GM19023 (cell line): ENCODE measurements around the gene PNPLA2.
A peak's percentile ranks its signal among the peaks of the same experiment; 100 is the strongest.

Source experiments
- ATAC-seq: cut with Tn5 transposase; IDR thresholded peaks from one replicate; pipeline ENCODE4 v1.9.1; 2021; ENCODE audit warnings: mild to moderate bottlenecking, moderate library complexity; ENCODE audit not compliant: unreplicated experiment

Gene PNPLA2

GRCh38 chr11:798093-798713 is 20.5 kb upstream of the PNPLA2 start, which contains the start of gene SLC25A22:
SLC25A22 (minus strand) TSS chr11:798281; CDS start chr11:795006, 3,275 bp downstream.
- ATAC-seq: peak; percentile 58

DNA sequence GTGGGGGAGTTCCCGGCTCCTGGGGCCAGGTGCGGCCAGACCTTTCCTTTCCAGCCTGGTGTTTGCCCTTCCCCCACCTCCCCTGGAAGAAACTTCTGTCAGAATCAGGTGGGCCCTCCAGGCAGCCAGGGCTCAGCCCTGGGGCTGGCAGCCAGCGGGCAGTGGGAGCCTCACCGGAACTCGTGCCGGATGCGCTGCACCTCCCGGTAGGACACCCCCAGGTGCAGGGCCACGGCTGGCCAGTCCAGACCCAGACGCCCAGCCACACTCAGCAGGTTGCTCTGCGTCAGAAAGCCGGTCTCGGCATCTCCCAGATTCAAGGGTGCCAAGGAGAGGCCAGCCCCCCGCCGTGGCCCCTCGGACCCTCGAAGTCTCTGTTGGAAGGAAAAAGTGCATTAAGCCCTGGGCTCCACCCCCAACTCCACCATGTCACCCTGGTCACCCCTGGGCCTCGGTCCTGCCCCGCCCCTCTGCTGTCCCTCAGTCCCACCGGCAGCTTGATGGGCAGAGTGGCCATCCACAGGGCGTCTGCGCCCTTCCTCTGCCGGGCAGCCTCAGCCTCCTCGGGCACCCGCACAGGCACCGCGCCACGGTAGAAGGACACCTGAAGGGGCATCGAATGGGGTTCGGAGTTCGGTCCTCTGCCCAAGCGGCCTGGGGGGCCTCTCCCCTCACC is 18.9 kb upstream of the PNPLA2 start:
- no peak for ATAC-seq

- no peak for ATAC-seq
Observed at GRCh38 chr11:800473-800872, 18.2 kb upstream of the PNPLA2 start.

DNA sequence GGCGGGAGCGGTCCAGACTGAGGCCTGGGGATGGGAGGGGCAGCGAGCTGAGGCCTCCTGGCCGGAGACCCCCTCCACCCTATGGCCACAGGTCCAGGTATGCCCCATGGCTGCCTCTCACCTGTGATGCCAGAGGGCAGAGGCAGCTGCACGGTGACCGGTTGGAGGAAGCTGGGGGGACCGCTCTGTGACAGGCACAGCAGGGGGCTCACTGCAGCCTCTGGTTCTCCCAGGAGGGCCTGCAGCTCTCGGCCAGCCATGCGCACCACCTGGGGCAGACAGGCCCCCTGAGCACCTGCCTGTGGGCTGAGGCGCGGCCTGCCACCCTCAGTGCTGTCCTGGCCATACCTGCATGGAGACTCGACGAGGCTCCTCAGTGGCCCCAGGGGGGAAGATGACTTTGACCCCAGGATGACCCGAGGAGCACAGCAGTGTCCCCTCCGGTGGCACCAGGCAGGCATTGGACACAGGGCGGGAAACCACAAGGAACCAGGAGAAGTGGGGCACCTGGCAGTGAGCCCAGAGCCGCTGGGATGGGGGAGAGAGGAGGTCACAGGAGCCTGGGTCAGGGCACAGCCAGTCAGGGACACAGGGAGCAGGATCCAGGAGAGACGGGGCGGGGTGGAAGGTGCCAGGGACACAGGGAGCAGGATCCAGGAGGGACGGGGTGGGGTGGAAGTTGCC is 17.5 kb upstream of the PNPLA2 start:
- ATAC-seq: no peak

GRCh38 chr11:802018-802617 is 16.6 kb upstream of the PNPLA2 start:
- no peak for ATAC-seq

GRCh38 chr11:802693-803466 is 15.8 kb upstream of the PNPLA2 start:
- no peak for ATAC-seq

DNA sequence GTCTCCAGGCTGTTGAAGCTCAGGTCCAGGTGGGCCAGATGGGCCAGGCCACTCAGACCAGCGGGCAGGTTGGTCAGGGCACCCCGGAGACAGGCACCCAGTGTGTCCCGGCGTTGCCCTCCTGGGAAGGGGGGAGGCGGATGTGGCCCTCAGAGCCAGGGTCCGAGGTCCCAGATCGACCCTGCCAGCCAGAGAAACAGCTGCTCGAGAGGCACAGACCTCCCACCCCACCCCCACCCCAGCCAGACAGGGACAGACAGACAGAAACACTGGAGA is 15.3 kb upstream of the PNPLA2 start:
- no peak for ATAC-seq

GRCh38 chr11:803770-804598 is 14.7 kb upstream of the PNPLA2 start:
- no peak for ATAC-seq

DNA sequence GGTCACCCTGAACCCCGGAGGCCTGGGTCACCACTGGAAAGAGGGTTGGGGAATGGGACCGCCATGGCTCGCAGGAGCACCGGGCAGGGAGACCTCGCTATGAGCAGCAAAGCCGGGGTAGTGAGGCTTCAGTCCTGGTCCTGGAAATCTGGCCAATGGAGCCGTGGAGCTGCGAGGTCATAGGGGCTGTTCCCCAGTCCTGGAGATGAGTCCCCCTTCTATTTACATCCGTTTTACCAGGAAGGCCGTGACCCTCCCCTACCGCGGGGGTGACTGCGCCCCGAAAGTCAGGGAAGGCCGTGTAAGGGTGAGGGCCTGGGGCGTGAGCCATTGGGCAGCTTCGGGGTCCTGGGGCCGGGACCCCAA is 14.1 kb upstream of the PNPLA2 start:
- no peak for ATAC-seq

GRCh38 chr11:808427-809286 is 10.1 kb upstream of the PNPLA2 start:
- no peak for ATAC-seq

DNA sequence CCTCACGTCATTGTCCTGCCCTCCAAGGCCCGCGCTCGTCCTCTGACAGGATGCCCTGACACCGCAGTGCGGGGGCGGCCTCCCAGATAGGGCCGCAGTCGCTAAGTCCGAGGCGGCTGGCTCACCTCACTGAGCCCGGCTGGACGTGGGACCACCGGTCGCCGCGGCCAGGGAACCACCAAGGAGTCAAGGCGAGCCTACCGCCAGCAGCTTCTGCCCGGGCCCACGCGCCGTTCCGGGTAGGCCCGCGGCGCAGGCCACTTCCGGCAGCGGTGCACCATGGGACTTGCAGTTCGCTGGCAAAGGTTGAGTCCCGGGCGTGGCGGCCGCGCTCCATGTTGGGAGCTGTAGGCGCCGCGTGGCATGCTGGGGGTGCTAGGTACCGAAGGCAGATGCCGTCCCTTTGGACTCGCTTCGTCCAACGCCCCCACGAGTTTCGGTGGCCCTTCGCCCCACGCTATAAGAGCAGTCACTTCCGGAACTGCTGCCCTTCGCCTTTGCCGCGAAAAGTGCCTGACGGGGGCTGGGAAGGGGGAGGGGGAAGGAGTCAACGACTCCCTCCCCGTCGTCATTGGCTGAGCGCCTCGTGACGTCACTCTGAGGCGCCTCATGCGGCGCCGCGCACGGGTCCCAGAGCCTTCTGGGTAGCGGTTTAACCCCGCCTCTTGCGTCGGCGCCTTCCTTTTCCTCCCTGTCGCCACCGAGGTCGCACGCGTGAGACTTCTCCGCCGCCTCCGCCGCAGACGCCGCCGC is 9.3 kb upstream of the PNPLA2 start, which contains the start of gene RPLP2:
Gene RPLP2 (plus strand): TSS at position 681 of the 753 bp plus-strand sequence. CDS start 268 bp downstream, outside the sequence.
- peak; percentile 72 for ATAC-seq

GRCh38 chr11:810040-810567 is 8.6 kb upstream of the PNPLA2 start:
- peak; percentile 11 for ATAC-seq

- ATAC-seq: no peak
Observed at GRCh38 chr11:811446-812245, 7.1 kb upstream of the PNPLA2 start.

- ATAC-seq: no peak
Observed at GRCh38 chr11:812390-812789, 6.3 kb upstream of the PNPLA2 start.

GRCh38 chr11:813072-813455 is 5.7 kb upstream of the PNPLA2 start:
- ATAC-seq: no peak

- no peak for ATAC-seq
Observed at GRCh38 chr11:813456-814096, 5.1 kb upstream of the PNPLA2 start.
